ENCODE results near the gene STRAP. TPM values are rescaled to one million over a fixed set of nuclear protein-coding genes. Genes with fewer than 3 reads are reported as not detected.

STRAP gene
- total RNA-seq, 2 experiments from 2014 or later, result 43.1 to 107 TPM

GRCh38 chr12:15887043-15887817, 5.0 kb downstream of the STRAP start:
- no TSS peak for BruUV-seq (replicated peaks)
- Histone ChIP-seq H3K4me1 (ENCODE audit: insufficient read depth, low read length, poor library complexity, severe bottlenecking) (peaks cover 9% of the 10 kb centered on the region), H3K4me2 (ENCODE audit: low read length) (no peak overlapping the region), H3K4me3 (ENCODE audit: low read depth, low read length, poor library complexity, severe bottlenecking) (no peak overlapping the region), H3K36me3 (ENCODE audit: insufficient read depth, low read length) (peaks cover 85% of the 10 kb centered on the region), H3K9me3 (ENCODE audit: low read length) (no peaks in the 10 kb centered on the region), H2AFZ (ENCODE audit: low read length) (no peak overlapping the region), H3K27ac (ENCODE audit: low read depth, low read length, poor library complexity, severe bottlenecking) (no peak overlapping the region), H3K9me2 (ENCODE audit: insufficient read depth, low read length) (no peaks in the 10 kb centered on the region), H3K79me2 (ENCODE audit: insufficient read depth, low read depth, low read length) (peaks cover 89% of the 10 kb centered on the region), H4K20me1 (ENCODE audit: insufficient read depth, low read length) (peaks cover 32% of the 10 kb centered on the region)
- ChIA-PET CTCF (ENCODE audit: unreplicated experiment) (no interaction called here), POLR2A (interaction anchor here (1.3 to 1.9 kb wide), 3 partner anchors 10 to 23 kb away, joined by 3 to 5 read pairs (median 5); no protein-coding TSS in a partner anchor)
- TF ChIP-seq EZH2phosphoT487 (IDR thresholded peaks at IDR 0.05; ENCODE audit: borderline replicate concordance, low read depth, low read length) (no peak), CTCF (conservative IDR thresholded peaks at IDR 0.05; ENCODE audit: low read length) (no peak)
- intact Hi-C loops (cut with micrococcal nuclease; ENCODE audit: unreplicated experiment), result loop anchor here (10.0 kb wide), 2 partner anchors 932 to 1112 kb away; a partner anchor contains a TSS
- DNase-seq (ENCODE audit: low spot score), result no peak

DNA sequence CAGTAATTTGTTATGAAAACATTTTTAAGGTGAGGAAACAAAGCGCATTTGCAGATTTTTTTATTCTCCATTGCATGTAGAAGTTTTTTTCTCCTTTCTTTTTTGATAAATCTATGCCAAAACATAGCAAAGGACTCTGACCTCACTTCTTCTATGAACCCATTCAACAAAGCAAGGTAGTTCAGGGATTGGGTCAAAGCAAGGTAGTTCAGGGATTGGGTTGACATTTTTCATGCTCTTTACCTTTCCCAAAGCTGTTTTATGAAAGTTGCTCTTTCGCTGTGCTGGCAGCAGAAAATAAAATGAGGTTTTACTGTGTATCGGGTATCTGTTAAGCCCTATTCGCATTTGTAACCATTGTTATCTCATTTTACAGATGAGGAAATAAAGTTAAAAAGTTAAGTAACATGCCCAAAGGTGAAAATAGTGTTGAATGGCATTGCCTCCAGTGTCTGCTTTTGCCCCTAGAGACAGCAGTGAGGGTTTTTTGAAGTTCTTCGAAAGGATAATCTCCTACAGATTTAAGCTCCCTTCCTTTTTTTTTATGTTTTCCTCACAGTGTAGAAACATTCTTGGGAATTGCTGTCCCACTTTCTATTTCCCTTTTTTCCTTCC, 10.6 kb downstream of the STRAP start:
- no peak for DNase-seq (ENCODE audit: low spot score)
- Histone ChIP-seq H3K4me2 (ENCODE audit: low read length) (no peak overlapping the region), H2AFZ (ENCODE audit: low read length) (no peak overlapping the region), H3K36me3 (ENCODE audit: insufficient read depth, low read length) (peaks cover 93% of the 10 kb centered on the region), H3K9me3 (ENCODE audit: low read length) (no peaks in the 10 kb centered on the region), H3K4me3 (ENCODE audit: low read depth, low read length, poor library complexity, severe bottlenecking) (no peak overlapping the region), H3K27ac (ENCODE audit: low read depth, low read length, poor library complexity, severe bottlenecking) (no peak overlapping the region), H3K9me2 (ENCODE audit: insufficient read depth, low read length) (no peaks in the 10 kb centered on the region), H4K20me1 (ENCODE audit: insufficient read depth, low read length) (no peaks in the 10 kb centered on the region), H3K79me2 (ENCODE audit: insufficient read depth, low read depth, low read length) (peaks cover 48% of the 10 kb centered on the region), H3K4me1 (ENCODE audit: insufficient read depth, low read length, poor library complexity, severe bottlenecking) (no peaks in the 10 kb centered on the region)
- ChIA-PET POLR2A (interaction anchor here (1.0 kb wide), 1 partner anchor 18 kb away, joined by 4 read pairs; the partner anchor contains the start of gene DERA), CTCF (ENCODE audit: unreplicated experiment) (no interaction called here)
- intact Hi-C loops (cut with micrococcal nuclease; ENCODE audit: unreplicated experiment), result no loop called here
- no peak for TF ChIP-seq CTCF (conservative IDR thresholded peaks at IDR 0.05; ENCODE audit: low read length)
- TF ChIP-seq EZH2phosphoT487 (IDR thresholded peaks at IDR 0.05; ENCODE audit: borderline replicate concordance, low read depth, low read length), result no peak
- no TSS peak for BruUV-seq (replicated peaks)

DNA sequence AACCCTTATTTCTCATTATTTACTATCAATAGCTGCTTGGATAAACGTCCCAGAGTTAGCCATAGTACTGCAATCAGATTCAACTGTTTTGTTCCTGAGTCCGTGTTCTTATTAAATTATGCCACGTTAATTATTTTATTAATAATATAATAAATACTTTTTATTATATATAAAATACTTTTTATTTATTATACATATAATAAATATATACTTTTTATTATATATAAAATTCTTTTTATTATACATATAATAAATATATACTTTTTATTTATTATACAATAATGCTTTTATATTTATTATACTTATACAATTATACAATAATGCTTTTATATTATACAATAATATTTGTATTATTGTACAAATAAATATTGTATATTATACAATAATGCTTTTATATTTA, 11.1 kb downstream of the STRAP start:
- H3K79me2 ChIP-seq (ENCODE audit: insufficient read depth, low read depth, low read length), result peaks cover 43% of the 10 kb centered on the region
- peaks cover 93% of the 10 kb centered on the region for H3K36me3 ChIP-seq (ENCODE audit: insufficient read depth, low read length)

More for the DNA sequence above, 11.1 kb downstream of the STRAP start:
- TF ChIP-seq CTCF (conservative IDR thresholded peaks at IDR 0.05; ENCODE audit: low read length), result no peak
- TF ChIP-seq EZH2phosphoT487 (IDR thresholded peaks at IDR 0.05; ENCODE audit: borderline replicate concordance, low read depth, low read length), result no peak
- H3K4me2 ChIP-seq (ENCODE audit: low read length), result no peak overlapping the region
- ChIA-PET POLR2A (no interaction called here), CTCF (ENCODE audit: unreplicated experiment) (no interaction called here)
- no peak overlapping the region for H3K4me3 ChIP-seq (ENCODE audit: low read depth, low read length, poor library complexity, severe bottlenecking)
- H3K9me3 ChIP-seq (ENCODE audit: low read length), result no peaks in the 10 kb centered on the region
- no peaks in the 10 kb centered on the region for H3K9me2 ChIP-seq (ENCODE audit: insufficient read depth, low read length)
- H4K20me1 ChIP-seq (ENCODE audit: insufficient read depth, low read length), result no peaks in the 10 kb centered on the region
- H3K4me1 ChIP-seq (ENCODE audit: insufficient read depth, low read length, poor library complexity, severe bottlenecking), result no peaks in the 10 kb centered on the region
- H2AFZ ChIP-seq (ENCODE audit: low read length), result no peak overlapping the region
- H3K27ac ChIP-seq (ENCODE audit: low read depth, low read length, poor library complexity, severe bottlenecking), result no peak overlapping the region
- DNase-seq (ENCODE audit: low spot score), result no peak
- intact Hi-C loops (cut with micrococcal nuclease; ENCODE audit: unreplicated experiment), result no loop called here
- no TSS peak for BruUV-seq (replicated peaks)

Measured in OCI-LY7 (cell line).